Fibroblast of the aortic adventitia (primary cell): ENCODE results near the gene MICOS13. TPM values are rescaled to one million over a fixed set of nuclear protein-coding genes. Genes with fewer than 3 reads are reported as not detected.

ENCODE experiments used
- DNase-seq: peaks from one replicate; pipeline ENCODE4 v3.0.0-alpha.2; 2010; ENCODE audit warnings: low read depth
- H3K4me3 ChIP-seq: 2 replicates; pipeline ENCODE4 v1.5.1; 2011; ENCODE audit warnings: low read depth, mild to moderate bottlenecking, control low read depth, low read length, moderate library complexity
- total RNA-seq: library from RNA; depleted of rRNA; stranded (reverse); fragments of >200 nt; gene quantifications from 2 replicates; pipeline ENCODE4 v1.2.3, GENCODE V29; 2012; ENCODE audit warnings: low replicate concordance
- TF ChIP-seq, protein P1 (sequence below): IDR thresholded peaks from 2 replicates; pipeline ENCODE4 v1.5.1; 2011; ENCODE audit warnings: mild to moderate bottlenecking, low read length, control low read depth, inconsistent platforms; ENCODE audit not compliant: insufficient read depth

The MICOS13 gene
- total RNA-seq, 1 donor = 31.1 TPM

DNA sequence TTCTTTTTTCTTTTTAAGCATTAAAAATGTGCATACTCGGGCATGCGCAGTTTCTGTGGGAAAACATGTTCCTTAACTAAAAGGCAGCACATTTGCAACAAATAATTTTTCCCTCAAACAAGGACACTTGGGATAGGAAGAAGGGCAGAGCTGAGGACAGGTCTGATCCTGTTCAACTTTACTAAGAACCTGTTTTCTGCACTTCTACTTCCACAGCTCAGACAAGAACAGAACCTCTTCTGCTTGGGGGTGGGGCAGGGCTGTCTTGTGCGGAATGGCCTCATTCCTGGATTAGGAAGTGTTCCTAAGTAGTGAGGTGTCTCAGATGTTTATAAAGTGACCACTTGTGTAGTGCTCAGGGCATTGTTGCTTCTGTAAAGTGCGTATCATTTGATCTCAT, 39.1 kb downstream of the MICOS13 start:
- no peak overlapping the region for H3K4me3 ChIP-seq
- DNase-seq = no peak
- TF ChIP-seq, protein P1, sequence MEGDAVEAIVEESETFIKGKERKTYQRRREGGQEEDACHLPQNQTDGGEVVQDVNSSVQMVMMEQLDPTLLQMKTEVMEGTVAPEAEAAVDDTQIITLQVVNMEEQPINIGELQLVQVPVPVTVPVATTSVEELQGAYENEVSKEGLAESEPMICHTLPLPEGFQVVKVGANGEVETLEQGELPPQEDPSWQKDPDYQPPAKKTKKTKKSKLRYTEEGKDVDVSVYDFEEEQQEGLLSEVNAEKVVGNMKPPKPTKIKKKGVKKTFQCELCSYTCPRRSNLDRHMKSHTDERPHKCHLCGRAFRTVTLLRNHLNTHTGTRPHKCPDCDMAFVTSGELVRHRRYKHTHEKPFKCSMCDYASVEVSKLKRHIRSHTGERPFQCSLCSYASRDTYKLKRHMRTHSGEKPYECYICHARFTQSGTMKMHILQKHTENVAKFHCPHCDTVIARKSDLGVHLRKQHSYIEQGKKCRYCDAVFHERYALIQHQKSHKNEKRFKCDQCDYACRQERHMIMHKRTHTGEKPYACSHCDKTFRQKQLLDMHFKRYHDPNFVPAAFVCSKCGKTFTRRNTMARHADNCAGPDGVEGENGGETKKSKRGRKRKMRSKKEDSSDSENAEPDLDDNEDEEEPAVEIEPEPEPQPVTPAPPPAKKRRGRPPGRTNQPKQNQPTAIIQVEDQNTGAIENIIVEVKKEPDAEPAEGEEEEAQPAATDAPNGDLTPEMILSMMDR = no peak

DNA sequence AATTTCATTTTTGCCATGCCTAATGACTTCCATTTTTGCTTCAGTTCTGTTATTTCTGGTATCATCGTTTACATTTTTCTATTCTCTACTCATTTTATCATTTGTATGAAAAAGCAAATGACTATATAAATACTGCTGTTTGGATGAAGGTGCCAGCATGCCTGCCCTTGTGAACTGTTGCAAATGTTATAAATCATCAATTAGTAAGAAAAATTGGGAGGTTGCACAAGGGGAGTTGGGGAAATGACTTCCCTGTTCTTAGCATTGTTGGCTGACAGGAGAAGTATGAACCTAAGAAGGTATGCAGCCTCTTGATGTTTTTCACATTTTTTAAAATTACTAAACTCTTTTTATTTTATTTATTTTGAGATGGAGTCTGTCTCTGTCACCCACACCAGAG, 42.3 kb downstream of the MICOS13 start:
- TF ChIP-seq, protein P1 = no peak
- H3K4me3 ChIP-seq = no peak overlapping the region
- DNase-seq = peak; percentile 48

DNA sequence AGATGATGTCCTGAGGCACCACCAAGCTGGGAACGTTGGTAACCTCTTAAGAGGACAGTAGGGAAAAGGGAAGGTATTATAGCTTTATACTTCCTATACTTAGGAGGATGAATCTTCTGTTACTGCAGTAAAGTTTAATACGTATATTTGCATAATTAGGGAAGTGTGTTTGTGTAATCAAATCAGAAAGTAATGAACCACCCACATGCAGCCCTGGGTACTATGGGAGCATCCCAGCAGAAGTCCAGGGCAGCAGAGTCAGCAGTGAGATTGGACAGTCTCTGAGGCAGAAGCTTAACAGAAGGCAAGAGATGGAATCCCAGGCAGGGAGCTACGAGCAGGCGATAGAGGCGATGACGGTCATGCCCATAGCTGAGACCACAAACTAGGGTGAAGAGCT, 44.9 kb downstream of the MICOS13 start:
- DNase-seq = no peak
- H3K4me3 ChIP-seq = no peak overlapping the region
- TF ChIP-seq, protein P1 = no peak

DNA sequence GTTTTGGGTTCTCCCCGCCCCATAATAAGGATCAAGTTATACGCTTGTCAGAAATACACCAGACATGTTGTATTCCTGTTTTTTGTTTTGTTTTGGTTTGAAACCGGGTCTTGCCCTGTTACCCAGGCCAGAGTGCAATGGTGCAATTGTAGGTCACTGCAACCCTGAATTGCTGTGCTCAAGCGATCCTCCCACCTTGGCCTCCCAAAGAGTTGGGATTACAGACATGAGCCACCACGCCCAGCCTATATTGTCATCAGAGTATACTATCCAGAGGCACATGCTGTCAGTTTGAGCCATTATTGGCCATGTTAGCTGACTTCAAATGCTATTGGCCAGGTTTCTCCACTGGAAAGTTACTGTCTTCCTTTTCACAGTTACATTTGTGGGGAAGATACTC, 47.7 kb downstream of the MICOS13 start:
- TF ChIP-seq, protein P1 = no peak
- no peak for DNase-seq
- H3K4me3 ChIP-seq = no peak overlapping the region

DNA sequence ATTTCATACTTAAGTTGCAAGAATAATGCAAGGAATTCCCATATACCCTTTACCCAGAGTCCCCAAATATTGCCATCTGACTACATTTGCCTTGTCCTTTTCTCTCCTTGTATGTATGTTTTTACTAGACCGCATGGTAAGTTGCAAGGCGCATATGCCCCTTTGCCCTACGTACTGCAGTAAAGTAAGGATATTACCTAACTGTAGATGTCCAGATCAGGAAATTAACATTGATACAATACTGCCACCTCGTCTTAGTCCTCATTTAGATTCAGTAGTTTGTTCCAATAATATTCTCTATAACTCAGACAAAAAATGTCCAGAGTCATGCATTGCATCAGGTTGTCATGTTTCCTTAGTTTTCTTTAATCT, 48.1 kb downstream of the MICOS13 start:
- TF ChIP-seq, protein P1 = no peak
- no peak overlapping the region for H3K4me3 ChIP-seq
- DNase-seq = no peak

DNA sequence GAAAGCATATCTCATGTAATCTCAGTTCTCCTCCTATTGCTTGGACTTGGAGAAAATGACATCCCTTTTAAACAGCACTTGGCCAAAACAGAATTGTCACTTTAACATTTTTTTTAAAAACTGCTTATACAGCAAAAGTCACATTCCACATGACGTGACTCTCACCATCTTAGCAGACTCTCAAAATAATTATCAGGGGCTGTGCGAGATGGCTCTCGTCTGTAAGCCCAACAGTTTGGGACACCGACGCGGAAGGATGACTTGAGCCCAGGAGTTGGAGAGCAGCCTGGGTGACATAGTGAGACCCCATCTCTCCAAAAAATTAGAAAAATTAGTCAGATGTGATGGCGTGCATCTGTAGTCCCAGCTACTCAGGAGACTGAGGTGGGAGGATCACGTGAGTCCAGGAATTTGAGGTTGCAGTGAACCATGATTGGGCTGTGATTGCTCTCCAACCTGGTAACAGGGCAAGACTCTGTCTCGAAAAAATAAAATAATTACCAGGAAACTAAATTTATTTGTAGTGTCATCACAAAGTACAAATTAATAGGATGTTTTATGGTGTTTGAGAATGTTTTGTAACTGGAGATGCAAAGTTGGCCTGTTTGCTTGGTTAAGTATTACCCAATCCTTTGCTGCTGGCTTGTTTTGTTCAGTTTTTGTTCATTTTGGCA, 48.6 kb downstream of the MICOS13 start:
- no peak overlapping the region for H3K4me3 ChIP-seq
- TF ChIP-seq, protein P1 = no peak
- peak; percentile 53 for DNase-seq

DNA sequence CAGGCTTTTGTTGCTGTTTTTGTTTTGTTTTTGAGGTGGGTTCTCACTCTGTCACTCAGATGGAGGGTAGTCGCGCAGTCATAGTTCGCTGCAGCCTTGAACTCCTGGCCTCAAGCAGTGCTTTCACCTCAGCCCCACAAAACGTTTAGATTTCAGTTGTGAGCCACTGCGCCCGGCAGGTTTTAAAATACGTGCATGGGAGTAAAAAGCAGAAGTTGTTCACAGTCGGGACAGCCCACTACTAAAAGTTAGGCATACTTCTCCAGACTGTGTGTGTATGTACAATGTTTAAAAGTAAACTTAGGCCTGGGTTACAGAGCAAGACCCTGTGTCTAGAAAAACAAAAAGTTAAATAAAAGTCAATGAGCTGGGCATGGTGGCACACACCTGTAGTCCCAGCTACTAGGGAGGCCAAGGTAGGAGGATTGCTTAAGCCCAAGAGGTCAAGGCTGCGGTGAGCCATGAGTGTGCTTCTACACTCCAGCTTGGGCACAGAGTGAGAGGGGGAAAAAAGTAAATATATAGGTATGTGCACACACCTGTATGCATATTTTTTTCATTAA, 51.3 kb downstream of the MICOS13 start:
- no peak for DNase-seq
- no peak overlapping the region for H3K4me3 ChIP-seq
- TF ChIP-seq, protein P1 = no peak
